HUES64 (cell line): Measurements from ENCODE around the gene GAD1.

ENCODE experiments used
- H3K27ac ChIP-seq: 2 replicates; pipeline ENCODE4 v1.7.0; 2013; ENCODE audit warnings: low read depth, low read length, inconsistent platforms
- H3K27me3 ChIP-seq: 2 replicates; pipeline ENCODE4 v1.6.1; 2013; ENCODE audit warnings: mild to moderate bottlenecking, low read length; ENCODE audit not compliant: insufficient read depth
- H3K36me3 ChIP-seq: 2 replicates; pipeline ENCODE4 v1.6.1; 2013; ENCODE audit warnings: mild to moderate bottlenecking, low read length; ENCODE audit not compliant: insufficient read depth
- H3K4me1 ChIP-seq: 2 replicates; pipeline ENCODE4 v1.6.1; 2013; ENCODE audit warnings: mild to moderate bottlenecking, low read length, moderate library complexity; ENCODE audit not compliant: insufficient read depth
- H3K4me3 ChIP-seq: 2 replicates; pipeline ENCODE4 v1.5.1; 2013; ENCODE audit warnings: mild to moderate bottlenecking, low read length, moderate library complexity
- H3K9ac ChIP-seq: 2 replicates; pipeline ENCODE4 v1.6.1; 2013; ENCODE audit warnings: mild to moderate bottlenecking, low read depth, low read length
- H3K9me3 ChIP-seq: 2 replicates; pipeline ENCODE4 v1.6.1; 2013; ENCODE audit warnings: low read depth, low read length; ENCODE audit not compliant: insufficient read depth
- WGBS: fragments of 150-250, 120-280 bp; methylation state at CpG from one replicate; pipeline ENCODE4 v1.1.7; 2013; ENCODE audit warnings: missing lambda C conversion rate; 5-methylcytosine and 5-hydroxymethylcytosine counted together

Gene GAD1

DNA sequence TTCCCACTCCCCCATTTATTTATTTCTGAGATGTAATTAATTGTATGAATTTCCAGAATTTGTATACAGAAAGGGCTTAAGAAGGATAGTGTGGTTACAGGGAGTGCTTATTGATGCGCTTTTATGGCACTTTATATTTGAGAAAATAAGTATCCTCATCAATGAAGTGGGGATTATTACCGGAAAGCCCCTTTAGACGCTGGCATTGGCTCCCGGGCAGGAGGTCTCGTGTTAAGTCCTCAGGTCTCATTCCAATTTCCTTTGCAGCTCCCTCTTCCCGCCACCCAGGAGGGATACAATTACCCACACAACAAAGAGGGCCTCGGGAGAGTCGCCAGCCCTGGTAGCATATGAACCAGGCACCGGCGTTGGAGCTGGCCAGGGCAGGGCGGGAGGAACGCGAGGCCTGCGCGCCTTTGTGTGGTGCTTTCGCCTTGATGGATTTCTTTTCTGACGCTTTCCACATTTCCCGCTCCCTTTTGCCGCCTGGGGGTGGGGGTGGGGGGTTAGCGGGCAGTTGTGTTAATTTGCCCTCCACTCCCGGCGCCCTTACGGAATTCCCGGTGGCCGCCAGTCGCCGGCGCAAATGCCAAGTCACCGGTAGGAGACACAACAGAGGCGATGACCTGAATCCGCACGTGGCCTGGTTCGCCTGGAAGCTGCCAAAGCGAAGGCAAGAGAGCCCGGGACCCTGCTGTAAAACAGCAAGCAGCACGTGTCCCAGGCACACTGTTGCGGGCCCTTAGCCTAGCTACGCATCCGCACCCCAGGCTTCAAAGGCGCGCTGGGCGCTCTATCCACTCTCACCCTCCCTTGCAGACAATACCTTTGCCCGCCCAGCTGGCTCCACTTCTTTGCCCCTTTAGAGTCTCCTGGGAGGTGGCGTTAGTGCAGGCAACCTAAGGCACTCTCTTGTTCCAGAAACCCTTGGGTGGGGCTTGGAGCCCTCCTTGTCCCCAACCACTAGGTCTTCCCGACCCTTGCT lies 3.3 kb downstream of the GAD1 start:
- no peaks in the 10 kb centered on the region for H3K36me3 ChIP-seq
- H3K9me3 ChIP-seq = no peaks in the 10 kb centered on the region

DNA sequence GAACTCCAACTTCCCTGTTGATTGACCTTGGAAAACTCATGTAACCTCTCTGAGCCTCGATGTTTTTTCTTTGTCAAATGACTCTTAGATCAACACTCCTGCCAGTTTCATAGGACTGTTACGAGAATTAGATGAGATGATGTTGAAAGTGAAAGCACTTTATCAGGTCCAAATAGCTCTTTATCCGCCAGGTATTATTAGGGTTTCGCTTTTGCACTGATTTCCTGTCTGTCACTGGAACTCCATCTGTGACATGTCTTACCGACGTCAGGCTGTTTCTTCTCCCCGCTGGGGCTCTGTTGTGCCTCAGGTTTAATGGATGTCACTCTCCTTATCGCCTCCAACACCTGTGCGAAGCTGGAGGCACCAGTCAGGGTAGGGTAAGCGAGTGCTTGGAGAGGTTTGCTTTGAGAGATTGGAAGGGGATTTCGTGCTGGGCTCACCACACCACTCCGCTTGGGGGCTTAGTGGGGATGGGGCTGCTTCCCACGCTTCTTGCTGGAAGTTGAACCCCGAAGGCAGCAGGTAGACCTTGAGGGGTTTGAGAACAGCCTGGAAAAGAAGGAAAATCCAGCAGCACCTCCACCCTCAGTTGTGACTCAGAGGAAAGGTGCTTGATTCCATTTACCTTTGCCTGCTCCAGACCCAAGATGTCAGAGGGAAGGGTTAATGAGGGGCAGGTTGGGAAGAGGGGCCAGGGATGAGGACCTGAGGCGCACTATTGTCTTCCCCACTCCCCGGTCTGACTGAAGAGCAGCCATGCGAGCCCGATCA lies 4.3 kb downstream of the GAD1 start:
- Histone ChIP-seq H3K27ac (no peak overlapping the region), H3K9me3 (no peaks in the 10 kb centered on the region), H3K4me3 (peak overlapping the region; percentile 72), H3K4me1 (peaks cover 40% of the 10 kb centered on the region), H3K9ac (no peak overlapping the region), H3K36me3 (peaks cover 3% of the 10 kb centered on the region; the same call in 1 of the 2 replicates), H3K27me3 (peaks cover 100% of the 10 kb centered on the region)
- WGBS = 85% methylated on average over 18 of the region's 18 CpGs

More for the DNA sequence above, 3.3 kb downstream of the GAD1 start:
- Histone ChIP-seq H3K9ac (no peak overlapping the region; the same call in 1 of the 2 replicates), H3K4me1 (peaks cover 40% of the 10 kb centered on the region), H3K27ac (no peak overlapping the region), H3K4me3 (peak overlapping the region; percentile 72), H3K27me3 (peaks cover 100% of the 10 kb centered on the region)
- WGBS = 77% methylated on average over 45 of the region's 45 CpGs

DNA sequence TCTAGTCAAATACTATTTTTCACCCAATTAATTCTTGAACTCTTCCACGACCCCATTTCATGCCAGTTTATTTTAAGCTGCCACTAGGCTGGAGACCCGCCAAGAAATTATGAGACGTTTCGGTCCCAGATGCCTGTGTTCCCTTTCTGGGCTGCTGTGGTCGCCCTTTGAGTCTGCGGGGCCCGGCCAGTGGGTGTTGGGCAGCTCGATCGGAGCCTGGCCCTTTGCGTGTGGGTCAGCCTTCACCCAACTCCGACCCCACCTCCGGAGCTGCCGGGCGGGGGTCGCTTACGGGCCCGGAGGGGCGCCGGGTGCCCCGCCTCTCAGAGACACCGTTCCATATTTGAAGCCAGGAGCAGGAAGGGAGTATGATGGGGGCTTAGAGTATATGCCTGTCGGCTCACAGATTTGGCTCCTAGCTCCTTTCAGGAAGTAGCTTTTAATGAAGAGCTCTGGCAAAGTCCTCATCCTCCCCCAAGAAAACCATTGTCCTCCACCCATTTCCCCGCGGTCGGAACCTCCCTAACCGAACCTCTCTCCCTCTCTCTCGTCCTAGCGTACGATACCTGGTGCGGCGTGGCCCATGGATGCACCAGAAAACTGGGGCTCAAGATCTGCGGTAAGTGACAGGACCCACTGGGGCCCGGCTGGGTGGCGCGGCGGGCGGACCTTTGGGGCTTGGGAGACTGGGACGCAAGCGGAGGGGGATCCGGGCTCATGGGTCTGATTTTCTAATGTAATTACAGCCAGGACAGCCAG lies 5.0 kb downstream of the GAD1 start:
- Histone ChIP-seq H3K4me3 (peak overlapping the region; percentile 56), H3K4me1 (peaks cover 37% of the 10 kb centered on the region), H3K9ac (no peak overlapping the region), H3K27me3 (peaks cover 97% of the 10 kb centered on the region), H3K36me3 (peaks cover 3% of the 10 kb centered on the region; the same call in 1 of the 2 replicates), H3K9me3 (no peaks in the 10 kb centered on the region), H3K27ac (no peak overlapping the region)
- WGBS = 85% methylated on average over 40 of the region's 40 CpGs

DNA sequence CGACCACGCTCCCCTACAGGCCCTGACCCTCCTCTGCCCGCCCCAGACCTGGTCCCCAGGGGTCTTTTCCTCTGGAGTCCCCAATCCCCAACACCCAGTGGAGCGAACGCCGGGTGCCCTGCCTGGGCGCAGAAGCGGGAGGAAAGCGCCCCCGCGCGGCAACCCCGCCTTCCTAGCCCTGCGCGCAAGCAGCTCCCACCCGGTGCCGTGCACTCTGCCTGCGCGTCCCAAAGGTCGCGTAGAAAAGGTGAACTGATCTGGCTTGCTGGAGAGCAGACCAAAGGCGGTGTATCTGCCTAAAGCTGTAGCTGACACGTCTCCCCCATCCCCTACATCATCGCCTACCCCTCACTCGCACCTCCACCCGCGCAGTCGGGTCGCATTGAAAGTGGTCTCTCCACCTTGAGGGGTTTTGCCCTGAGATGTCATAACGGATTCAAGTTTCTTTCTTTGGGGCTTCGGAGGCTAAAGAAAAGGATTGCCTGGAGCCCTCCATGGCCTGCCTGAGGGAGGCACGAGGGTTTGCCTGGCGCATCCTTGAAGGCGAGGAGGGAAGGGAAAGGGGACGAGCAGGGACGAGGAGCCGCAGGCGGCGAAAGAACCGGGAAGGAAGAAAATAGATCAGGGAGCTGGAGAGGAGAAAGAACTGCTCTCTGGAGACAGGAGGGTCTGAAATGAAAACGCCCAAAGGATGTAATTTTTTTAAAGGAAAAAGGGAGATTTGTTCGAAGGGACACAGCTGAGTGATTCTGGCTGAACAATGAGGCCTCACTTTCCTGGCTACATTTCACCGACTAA lies 5.8 kb downstream of the GAD1 start:
- Histone ChIP-seq H3K9ac (0 out of 2 replicates have a peak overlapping the region, but pooled peaks have one; percentile 57), H3K27ac (no peak overlapping the region), H3K4me1 (peaks cover 37% of the 10 kb centered on the region), H3K9me3 (no peaks in the 10 kb centered on the region), H3K4me3 (peak overlapping the region; percentile 56), H3K27me3 (peaks cover 97% of the 10 kb centered on the region), H3K36me3 (peaks cover 3% of the 10 kb centered on the region; the same call in 1 of the 2 replicates)
- 63% methylated on average over 43 of the region's 43 CpGs for WGBS

DNA sequence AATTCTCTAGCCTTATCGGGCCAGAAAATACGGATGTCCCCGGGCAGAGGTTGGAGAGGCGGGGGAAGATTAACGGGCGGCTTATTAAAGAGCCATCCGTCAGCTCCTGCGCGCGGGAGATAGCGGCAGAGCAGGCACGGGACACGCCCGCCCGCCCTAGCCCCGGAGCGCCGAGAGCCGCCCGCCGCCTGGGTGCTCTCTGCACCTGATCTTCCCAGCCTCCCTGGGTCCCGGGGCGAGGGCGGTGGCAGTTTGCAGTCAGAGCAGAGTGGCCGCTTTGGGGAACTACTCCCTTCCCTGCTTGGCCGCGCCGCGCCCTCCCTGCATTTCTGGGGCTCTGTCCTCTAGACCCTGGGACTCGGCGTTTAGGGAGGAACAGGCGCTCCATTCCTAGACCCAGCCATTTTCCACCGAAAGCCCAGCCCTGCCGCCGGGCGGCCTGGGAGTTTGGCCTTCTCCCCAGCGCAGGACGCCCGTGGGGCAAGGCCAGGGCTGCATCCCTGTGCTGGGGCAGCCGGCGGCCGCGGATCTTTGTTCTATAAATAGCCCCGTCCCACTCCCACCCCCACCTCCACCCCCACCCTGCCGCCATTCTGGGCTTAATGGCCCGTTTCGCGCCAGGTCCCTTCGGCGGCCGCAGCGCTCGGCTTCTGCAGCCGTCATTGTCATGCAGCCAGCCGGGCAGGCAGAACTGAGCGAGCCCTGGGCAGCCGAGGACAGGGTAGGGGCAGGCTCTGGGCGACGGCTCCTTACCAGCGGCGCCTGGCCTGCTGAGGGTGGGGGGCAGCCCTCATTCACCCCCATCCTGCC lies 6.6 kb downstream of the GAD1 start:
- WGBS = 10% methylated on average over 61 of the region's 61 CpGs
- peaks cover 37% of the 10 kb centered on the region for H3K4me1 ChIP-seq
- H3K9me3 ChIP-seq = no peaks in the 10 kb centered on the region
- peak overlapping the region; percentile 56 for H3K4me3 ChIP-seq
- H3K9ac ChIP-seq = peak overlapping the region; percentile 57; the same call in 1 of the 2 replicates
- H3K27me3 ChIP-seq = peaks cover 91% of the 10 kb centered on the region
- H3K36me3 ChIP-seq = peaks cover 3% of the 10 kb centered on the region; the same call in 1 of the 2 replicates
- H3K27ac ChIP-seq = peak overlapping the region; percentile 41; the same call in 1 of the 2 replicates

DNA sequence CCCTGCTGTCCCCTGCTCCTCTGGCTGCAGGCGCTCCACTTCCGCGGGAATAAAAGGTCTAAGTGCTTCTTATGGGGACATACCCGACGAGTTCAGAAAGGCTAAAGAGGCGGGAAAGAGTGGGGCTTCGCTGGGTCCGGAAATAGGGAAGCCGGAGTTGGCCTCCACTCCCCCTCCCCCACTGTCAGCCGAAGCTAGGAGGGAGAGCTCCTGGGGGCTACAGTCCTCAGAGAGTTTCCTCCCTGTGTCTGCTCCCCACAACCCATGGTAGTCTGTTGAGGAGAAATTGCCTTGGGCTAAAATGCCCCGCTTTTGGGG lies 7.2 kb downstream of the GAD1 start:
- peak overlapping the region; percentile 53; the same call in 1 of the 2 replicates for H3K9ac ChIP-seq
- peak overlapping the region; percentile 56 for H3K4me3 ChIP-seq
- peak overlapping the region; percentile 41; the same call in 1 of the 2 replicates for H3K27ac ChIP-seq
- H3K27me3 ChIP-seq = peaks cover 85% of the 10 kb centered on the region
- H3K9me3 ChIP-seq = no peaks in the 10 kb centered on the region
- H3K36me3 ChIP-seq = peaks cover 3% of the 10 kb centered on the region; the same call in 1 of the 2 replicates
- H3K4me1 ChIP-seq = peaks cover 34% of the 10 kb centered on the region
- 25% methylated on average over 10 of the region's 11 CpGs for WGBS

DNA sequence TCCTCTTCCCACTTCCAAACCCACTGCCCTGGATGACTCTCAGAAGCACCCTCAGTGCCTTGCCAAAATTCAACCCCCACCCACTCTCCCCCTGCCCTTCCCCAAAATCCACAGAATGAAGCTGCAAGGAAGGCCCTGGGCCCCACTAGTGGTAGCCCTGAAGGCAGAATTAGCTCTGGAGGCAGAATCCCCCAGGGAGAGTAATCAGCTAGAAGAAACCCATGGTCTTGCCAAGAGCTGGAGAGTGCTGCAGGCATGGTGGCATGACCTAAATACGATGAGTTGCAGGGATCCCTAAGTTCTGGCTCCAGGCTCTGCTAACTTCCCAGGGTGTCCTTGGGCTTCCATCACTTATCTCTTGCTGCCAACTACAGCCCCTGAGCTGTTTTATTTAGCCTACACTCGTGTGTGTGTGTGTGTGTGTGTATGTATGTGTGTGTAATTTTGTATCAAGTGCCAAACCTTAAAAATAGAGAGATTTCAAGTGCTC lies 7.9 kb downstream of the GAD1 start:
- H3K27me3 ChIP-seq = peaks cover 78% of the 10 kb centered on the region
- H3K9ac ChIP-seq = no peak overlapping the region
- H3K4me3 ChIP-seq = no peak overlapping the region
- H3K9me3 ChIP-seq = no peaks in the 10 kb centered on the region
- WGBS = 82% methylated on average over 2 of the region's 2 CpGs
- peaks cover 27% of the 10 kb centered on the region for H3K4me1 ChIP-seq
- peaks cover 3% of the 10 kb centered on the region; the same call in 1 of the 2 replicates for H3K36me3 ChIP-seq
- H3K27ac ChIP-seq = no peak overlapping the region

DNA sequence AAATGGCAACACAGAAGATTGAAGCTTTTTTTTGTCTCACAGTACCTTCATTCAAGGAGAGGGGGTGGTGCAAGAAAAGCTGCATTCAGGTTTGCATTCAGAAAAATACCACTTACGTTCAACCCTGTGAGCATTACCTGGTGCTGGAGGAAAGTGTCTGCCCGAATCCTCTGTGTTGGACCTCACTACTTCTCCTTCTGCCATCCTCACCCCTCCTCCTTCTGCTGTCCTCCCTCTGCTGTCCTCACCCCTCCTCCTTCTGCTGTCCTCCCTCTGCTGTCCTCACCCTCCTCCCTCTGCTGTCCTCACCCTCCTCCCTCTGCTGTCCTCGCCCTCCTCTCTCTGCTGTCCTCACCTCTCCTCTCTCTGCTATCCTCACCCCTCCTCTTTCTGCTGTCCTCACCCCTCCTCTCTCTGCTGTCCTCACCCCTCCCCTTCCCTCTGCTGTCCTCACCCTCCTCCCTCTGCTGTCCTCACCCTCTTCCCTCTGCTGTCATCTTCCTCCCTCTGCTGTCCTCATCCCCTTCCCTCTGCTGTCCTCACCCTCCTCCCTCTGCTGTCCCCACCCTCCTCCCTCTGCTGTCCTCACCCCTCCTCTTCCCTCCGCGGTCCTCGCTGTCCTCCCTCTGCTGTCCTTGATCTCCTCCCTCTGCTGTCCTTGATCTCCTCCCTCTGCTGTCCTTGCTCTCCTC lies 11.3 kb downstream of the GAD1 start:
- H3K27me3 ChIP-seq = peaks cover 44% of the 10 kb centered on the region
- no peak overlapping the region for H3K27ac ChIP-seq
- no peaks in the 10 kb centered on the region for H3K4me1 ChIP-seq
- no peak overlapping the region for H3K4me3 ChIP-seq
- no peak overlapping the region for H3K9ac ChIP-seq
- peaks cover 23% of the 10 kb centered on the region; the same call in 1 of the 2 replicates for H3K36me3 ChIP-seq
- no peaks in the 10 kb centered on the region for H3K9me3 ChIP-seq
- WGBS = 88% methylated on average over 6 of the region's 6 CpGs

DNA sequence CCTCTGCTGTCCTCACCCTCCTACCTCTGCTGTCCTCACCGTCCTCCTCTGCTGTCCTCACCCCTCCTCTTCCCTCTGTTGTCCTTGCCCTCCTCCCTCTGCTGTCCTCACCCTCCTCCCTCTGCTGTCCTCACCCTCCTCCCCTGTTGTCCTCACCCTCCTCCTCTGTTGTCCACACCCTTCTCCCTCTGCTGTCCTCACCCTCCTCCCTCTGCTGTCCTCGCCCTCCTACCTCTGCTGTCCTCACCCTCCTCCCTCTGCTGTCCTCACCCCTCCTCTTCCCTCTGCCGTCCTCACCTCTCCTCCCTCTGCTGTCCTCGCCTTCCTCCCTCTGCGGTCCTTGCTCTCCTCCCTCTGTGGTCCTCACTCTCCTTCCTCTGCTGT lies 11.8 kb downstream of the GAD1 start:
- WGBS = 87% methylated on average over 5 of the region's 5 CpGs
- H3K9ac ChIP-seq = no peak overlapping the region
- no peaks in the 10 kb centered on the region for H3K9me3 ChIP-seq
- no peak overlapping the region for H3K27ac ChIP-seq
- peaks cover 39% of the 10 kb centered on the region for H3K27me3 ChIP-seq
- H3K4me3 ChIP-seq = no peak overlapping the region
- peaks cover 28% of the 10 kb centered on the region; the same call in 1 of the 2 replicates for H3K36me3 ChIP-seq
- no peaks in the 10 kb centered on the region for H3K4me1 ChIP-seq
